Kidney (tissue), 14 donors: ENCODE data around the gene AGBL1. TPM values are rescaled to one million over a fixed set of nuclear protein-coding genes. Genes with fewer than 3 reads are reported as not detected.

ENCODE experiments used
- DNase-seq, 5 donors: peaks; one replicate each; pipeline ENCODE4 v3.0.0-alpha.2; 2013 to 2020
- FAIRE-seq: peaks from 2 replicates; lab custom pipeline; 2012; peaks lifted over from hg19 to GRCh38; lab: Jason Lieb, UNC
- H3K27ac ChIP-seq, 2 donors: one replicate each; pipeline ENCODE4 v1.7.0; 2013; ENCODE audit warnings: low read depth in 2 of 2, low read length in 2 of 2, inconsistent platforms in 1 of 2
- H3K27me3 ChIP-seq: one replicate; pipeline ENCODE4 v1.7.1; 2013; ENCODE audit warnings: low read length, inconsistent platforms; ENCODE audit not compliant: control insufficient read depth, insufficient read depth
- H3K36me3 ChIP-seq, 3 donors: one replicate each; pipeline versions ENCODE4 v1.7.0 to v1.7.1; 2013; ENCODE audit warnings: low read length in 3 of 3, control low read depth in 1 of 3, inconsistent platforms in 1 of 3; ENCODE audit not compliant: insufficient read depth in 3 of 3, control insufficient read depth in 2 of 3
- H3K4me1 ChIP-seq, 3 donors: one replicate each; pipeline versions ENCODE4 v1.7.0 to v1.7.1; 2013; ENCODE audit warnings: low read length in 3 of 3, inconsistent platforms in 1 of 3, low read depth in 1 of 3; ENCODE audit not compliant: control insufficient read depth in 2 of 3, insufficient read depth in 2 of 3
- H3K4me3 ChIP-seq, 3 donors: one replicate each; pipeline versions ENCODE4 v1.7.0 to v1.8.1; 2013; ENCODE audit warnings: low read length in 3 of 3, control low read depth in 1 of 3, inconsistent platforms in 1 of 3
- H3K9ac ChIP-seq, 3 donors: one replicate each; pipeline versions ENCODE4 v1.7.0 to v1.7.1; 2013; ENCODE audit warnings: low read length in 3 of 3, control low read depth in 1 of 3, inconsistent platforms in 1 of 3
- H3K9me3 ChIP-seq, 3 donors: one replicate each; pipeline versions ENCODE4 v1.7.0 to v1.7.1; 2013; ENCODE audit warnings: low read length in 3 of 3, control low read depth in 1 of 3, inconsistent platforms in 1 of 3; ENCODE audit not compliant: control insufficient read depth in 2 of 3, insufficient read depth in 1 of 3
- intact Hi-C: fragments of 100-400 bp; cut with DNase I; formaldehyde crosslinking; loops from one replicate; pipeline ENCODE4 v1.11.1; 2022
- polyA plus RNA-seq: library from polyadenylated mRNA; stranded (reverse); fragments of 350-450 nt; fragmentation: Illumina TruSeq; extraction: RNeasy Lipid Tissue Mini Kit (QIAGEN cat#74804); gene quantifications from one replicate; pipeline ENCODE4 v1.2.3, GENCODE V29; 2014; ENCODE audit warnings: low read depth, low replicate concordance; ENCODE audit not compliant: insufficient read depth
- total RNA-seq: library from RNA; stranded (reverse); fragmentation: NEBNext Ultra II Directional; extraction: Animal tissue kit (Norgen Biotek cat#: 25700); gene quantifications from one replicate; pipeline ENCODE4 v1.2.1, GENCODE V29; 2021
- TF ChIP-seq, protein P1 (sequence below): IDR thresholded peaks from 3 replicates; pipeline ENCODE4 v1.5.1; 2012; ENCODE audit warnings: mild to moderate bottlenecking, moderate library complexity, borderline replicate concordance; ENCODE audit not compliant: insufficient read depth; ENCODE audit errors: extremely low read depth
- donor health status: control.
- donor health status: control.
- donor health status: control.
- donor health status: control.
- donor health status: control.
- donor health status: DM: yes; HTN: yes; CAD: no.
- donor health status: Normal renal cell carcinoma (clear cell type).

Gene AGBL1
- total and polyA plus RNA-seq, 2 donors from 2014 or later: not detected

GRCh38 chr15:86714241-86714640, 634.6 kb downstream of the AGBL1 start:
- no peak for DNase-seq
- TF ChIP-seq, protein P1, sequence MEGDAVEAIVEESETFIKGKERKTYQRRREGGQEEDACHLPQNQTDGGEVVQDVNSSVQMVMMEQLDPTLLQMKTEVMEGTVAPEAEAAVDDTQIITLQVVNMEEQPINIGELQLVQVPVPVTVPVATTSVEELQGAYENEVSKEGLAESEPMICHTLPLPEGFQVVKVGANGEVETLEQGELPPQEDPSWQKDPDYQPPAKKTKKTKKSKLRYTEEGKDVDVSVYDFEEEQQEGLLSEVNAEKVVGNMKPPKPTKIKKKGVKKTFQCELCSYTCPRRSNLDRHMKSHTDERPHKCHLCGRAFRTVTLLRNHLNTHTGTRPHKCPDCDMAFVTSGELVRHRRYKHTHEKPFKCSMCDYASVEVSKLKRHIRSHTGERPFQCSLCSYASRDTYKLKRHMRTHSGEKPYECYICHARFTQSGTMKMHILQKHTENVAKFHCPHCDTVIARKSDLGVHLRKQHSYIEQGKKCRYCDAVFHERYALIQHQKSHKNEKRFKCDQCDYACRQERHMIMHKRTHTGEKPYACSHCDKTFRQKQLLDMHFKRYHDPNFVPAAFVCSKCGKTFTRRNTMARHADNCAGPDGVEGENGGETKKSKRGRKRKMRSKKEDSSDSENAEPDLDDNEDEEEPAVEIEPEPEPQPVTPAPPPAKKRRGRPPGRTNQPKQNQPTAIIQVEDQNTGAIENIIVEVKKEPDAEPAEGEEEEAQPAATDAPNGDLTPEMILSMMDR: no peak
- intact Hi-C loops: no loop called here
- no peak overlapping the region for H3K27ac ChIP-seq
- no peaks in the 10 kb centered on the region for H3K36me3 ChIP-seq
- no peak overlapping the region for H3K4me3 ChIP-seq
- no peaks in the 10 kb centered on the region for H3K4me1 ChIP-seq
- H3K9me3 ChIP-seq: no peaks in the 10 kb centered on the region
- FAIRE-seq: no peak
- H3K9ac ChIP-seq: no peak overlapping the region
- no peaks in the 10 kb centered on the region for H3K27me3 ChIP-seq

- Histone ChIP-seq H3K9ac (no peak overlapping the region), H3K4me3 (no peak overlapping the region), H3K36me3 (no peaks in the 10 kb centered on the region), H3K4me1 (no peaks in the 10 kb centered on the region), H3K9me3 (no peaks in the 10 kb centered on the region), H3K27me3 (no peaks in the 10 kb centered on the region), H3K27ac (no peak overlapping the region)
- no peak for DNase-seq
- intact Hi-C loops: no loop called here
- no peak for FAIRE-seq
- TF ChIP-seq, protein P1: no peak
Observed at GRCh38 chr15:86725628-86726027, 646.0 kb downstream of the AGBL1 start.

- intact Hi-C loops: no loop called here
- Histone ChIP-seq H3K36me3 (no peaks in the 10 kb centered on the region), H3K4me3 (no peak overlapping the region), H3K4me1 (no peaks in the 10 kb centered on the region), H3K9ac (no peak overlapping the region), H3K27ac (no peak overlapping the region), H3K9me3 (no peaks in the 10 kb centered on the region), H3K27me3 (no peaks in the 10 kb centered on the region)
- DNase-seq: no peak
- FAIRE-seq: no peak
- TF ChIP-seq, protein P1: no peak
Observed at GRCh38 chr15:86735247-86736040, 655.8 kb downstream of the AGBL1 start.

GRCh38 chr15:86741917-86742316, 662.2 kb downstream of the AGBL1 start:
- no peak overlapping the region for H3K9ac ChIP-seq
- no peak for FAIRE-seq
- TF ChIP-seq, protein P1: no peak
- intact Hi-C loops: no loop called here
- H3K9me3 ChIP-seq: no peaks in the 10 kb centered on the region
- no peaks in the 10 kb centered on the region for H3K36me3 ChIP-seq
- no peak overlapping the region for H3K4me3 ChIP-seq
- DNase-seq: no peak
- no peaks in the 10 kb centered on the region for H3K4me1 ChIP-seq
- H3K27ac ChIP-seq: no peak overlapping the region
- no peaks in the 10 kb centered on the region for H3K27me3 ChIP-seq
